ENCODE data around the gene NME4.
"Not testable (repeated sequence)": the region's sequence is repeated elsewhere in the genome, so short reads cannot be mapped to it uniquely, and the experiment has no call there.

DNA sequence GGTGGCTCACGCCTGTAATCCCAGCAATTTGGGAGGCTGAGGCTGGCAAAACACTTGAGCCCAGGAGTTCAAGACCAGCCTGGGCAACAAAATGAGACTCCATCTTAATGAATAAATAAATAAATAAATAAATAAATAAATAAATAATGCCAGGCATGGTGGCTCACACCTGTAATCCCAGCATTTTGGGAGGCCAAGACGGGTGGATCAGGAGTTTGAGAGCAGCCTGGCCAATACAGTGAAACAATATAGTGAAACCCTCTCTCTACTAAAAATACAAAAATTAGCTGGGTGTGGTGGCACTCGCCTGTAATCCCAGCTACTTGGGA is 18.1 kb downstream of the NME4 start:
- TF ChIP-seq CTCF, POLR2A (IDR thresholded peaks at IDR 0.05): not testable (repeated sequence)

All from esophagus squamous epithelium (tissue), 4 donors.